Measurements from ENCODE around the gene GABPB2. TPM values are rescaled to one million over a fixed set of nuclear protein-coding genes. Genes with fewer than 3 reads are reported as not detected.

Gene GABPB2
- total and polyA plus RNA-seq, 2 of the 13 experiments (the other 11 are each of a cell fraction or from before 2014, with no cell fraction given) = 0.09 TPM; not detected in 1

GRCh38 chr1:151059109-151060006 lies 11.2 kb upstream of the GABPB2 start, which contains the start of gene CDC42SE1 (continued):
- peak; percentile 83 for TF ChIP-seq RXRA (CRISPR knock-in tag; IDR thresholded peaks at IDR 0.05)
- TF ChIP-seq ZNF790 (CRISPR knock-in tag; IDR thresholded peaks at IDR 0.05; ENCODE audit: borderline replicate concordance) = peak; percentile 55; the same call in 1 of the 2 replicates
- no peak for TF ChIP-seq MTF2 (CRISPR knock-in tag; IDR thresholded peaks at IDR 0.05; ENCODE audit: borderline replicate concordance)
- TF ChIP-seq PRMT3 (CRISPR knock-in tag; IDR thresholded peaks at IDR 0.05; ENCODE audit: borderline replicate concordance, low read depth) = no peak
- TF ChIP-seq NFIC (IDR thresholded peaks at IDR 0.05; ENCODE audit: low read length) = no peak
- TF ChIP-seq ZNF557 (CRISPR knock-in tag; IDR thresholded peaks at IDR 0.05) = no peak
- no peak for TF ChIP-seq ZNF33B (CRISPR knock-in tag; IDR thresholded peaks at IDR 0.05)
- no peak for TF ChIP-seq SETDB1 (CRISPR knock-in tag; IDR thresholded peaks at IDR 0.05; ENCODE audit: borderline replicate concordance)
- no peak for TF ChIP-seq REXO4 (CRISPR knock-in tag; IDR thresholded peaks at IDR 0.05; ENCODE audit: borderline replicate concordance)
- peak; percentile 86 for TF ChIP-seq ZBTB7A (CRISPR knock-in tag; IDR thresholded peaks at IDR 0.05)
- TF ChIP-seq KLF12 (CRISPR knock-in tag; IDR thresholded peaks at IDR 0.05; ENCODE audit: borderline replicate concordance) = 0 out of 2 replicates have a peak, but pooled peaks have one; percentile 29
- no peak for TF ChIP-seq ZIK1 (CRISPR knock-in tag; IDR thresholded peaks at IDR 0.05; ENCODE audit: borderline replicate concordance, low read depth)
- TF ChIP-seq CSRNP2 (CRISPR knock-in tag; conservative IDR thresholded peaks at IDR 0.05; ENCODE audit: low read depth) = no peak
- no peak for TF ChIP-seq HNF4A (CRISPR knock-in tag; IDR thresholded peaks at IDR 0.05)
- TF ChIP-seq SMC3 (IDR thresholded peaks at IDR 0.05; ENCODE audit: low read length) = no peak
- TF ChIP-seq ZFP90 (CRISPR knock-in tag; IDR thresholded peaks at IDR 0.05; ENCODE audit: borderline replicate concordance) = no peak; the same call in 1 of the 2 replicates
- no peak for TF ChIP-seq ZBTB49 (CRISPR knock-in tag; IDR thresholded peaks at IDR 0.05; ENCODE audit: borderline replicate concordance)
- no peak for TF ChIP-seq KDM1A (CRISPR knock-in tag; IDR thresholded peaks at IDR 0.05)
- no peak for TF ChIP-seq SOX13 (IDR thresholded peaks at IDR 0.05)
- peak in 1 of 2 experiments; percentile 66; a peak in 2 of 4 replicates for TF ChIP-seq SOX13 (CRISPR knock-in tag; conservative IDR thresholded peaks at IDR 0.05 in 1 of 2, IDR thresholded peaks at IDR 0.05 in 1 of 2)
- no peak; the same call in 1 of the 2 replicates for TF ChIP-seq CBX5 (CRISPR knock-in tag; IDR thresholded peaks at IDR 0.05; ENCODE audit: borderline replicate concordance)
- no peak for TF ChIP-seq ZBTB34 (CRISPR knock-in tag; IDR thresholded peaks at IDR 0.05)
- TF ChIP-seq ZNF713 (CRISPR knock-in tag; IDR thresholded peaks at IDR 0.05) = peak; percentile 84; the same call in 1 of the 2 replicates
- TF ChIP-seq MEF2D (CRISPR knock-in tag; IDR thresholded peaks at IDR 0.05) = peak; percentile 77
- no peak for TF ChIP-seq ONECUT2 (CRISPR knock-in tag; IDR thresholded peaks at IDR 0.05)
- TF ChIP-seq SKI (IDR thresholded peaks at IDR 0.05; ENCODE audit: partially characterized antibody) = peak; percentile 97
